ENCODE measurements around the gene NAXE. TPM values are rescaled to one million over a fixed set of nuclear protein-coding genes. Genes with fewer than 3 reads are reported as not detected.

NAXE gene
- total RNA-seq, 1 experiment from 2014 or later, result 90.3 TPM

DNA sequence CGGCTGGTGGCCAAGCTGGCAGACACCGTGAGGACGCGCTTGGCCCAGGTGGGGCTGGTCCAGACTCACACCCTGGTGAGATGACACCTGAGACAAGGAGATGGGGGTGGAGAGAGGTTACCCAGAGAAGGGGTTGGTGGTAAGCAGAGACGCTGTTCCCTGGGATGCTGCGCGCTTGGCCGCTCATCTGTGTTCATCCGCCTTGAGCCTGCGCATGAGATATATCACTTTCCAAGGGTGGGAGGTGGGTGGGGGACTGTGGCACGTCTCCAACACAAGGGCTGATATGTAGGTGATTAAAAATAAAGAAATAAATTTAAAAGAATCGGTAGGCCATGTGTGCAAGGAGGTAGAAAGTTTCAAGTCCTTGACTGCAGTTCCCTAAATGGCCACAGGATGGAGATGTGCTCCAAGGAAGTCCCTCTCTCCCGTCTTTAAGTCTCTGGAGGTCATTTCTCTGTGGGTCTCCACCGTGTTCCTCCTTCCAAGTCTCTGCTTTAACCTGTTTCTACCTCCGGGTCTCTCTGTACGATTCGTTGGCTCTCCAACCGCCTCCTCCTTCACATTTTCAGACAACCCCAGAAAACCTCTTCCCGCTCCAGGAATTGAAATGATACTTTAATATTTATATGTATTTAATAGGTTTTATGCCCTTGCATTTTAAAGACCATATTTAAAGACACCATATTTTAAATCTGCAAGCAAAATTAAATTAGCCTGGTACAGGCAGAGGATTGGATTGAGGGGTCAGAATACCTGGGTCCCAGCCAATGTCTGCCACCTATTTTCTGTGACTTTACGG is 7.6 kb upstream of the NAXE start:
- Histone ChIP-seq H3K36me3 (ENCODE audit: low read depth) (no peaks in the 10 kb centered on the region), H3K4me3 (no peak overlapping the region), H3K4me2 (0 out of 2 replicates have a peak overlapping the region, but pooled peaks have one; percentile 27), H3K4me1 (replicated peaks; ENCODE audit: insufficient read depth) (no peaks in the 10 kb centered on the region), H3K27ac (no peak overlapping the region), H3K9me3 (ENCODE audit: insufficient read depth, low read depth) (no peaks in the 10 kb centered on the region), H3K9me2 (ENCODE audit: insufficient read depth) (no peaks in the 10 kb centered on the region), H4K20me1 (ENCODE audit: insufficient read depth) (no peaks in the 10 kb centered on the region), H3F3A (ENCODE audit: insufficient read depth, low read depth) (no peaks in the 10 kb centered on the region), H3K79me2 (ENCODE audit: low read depth) (no peaks in the 10 kb centered on the region), H2AFZ (no peak overlapping the region), H3K27me3 (ENCODE audit: insufficient read depth, low read depth) (no peaks in the 10 kb centered on the region)
- POLR2A ChIA-PET (ENCODE audit: unreplicated experiment), result no interaction called here
- CTCF ChIA-PET, result interaction anchor here (0.7 kb wide), 1 partner anchor 225 kb away, joined by 3 read pairs; no protein-coding TSS in a partner anchor
- intact Hi-C loops (cut with micrococcal nuclease; ENCODE audit: unreplicated experiment), result loop anchor here (1.0 to 2.0 kb wide), 2 partner anchors 24 to 95 kb away; no protein-coding TSS in a partner anchor
- TF ChIP-seq EZH2 (IDR thresholded peaks at IDR 0.05; ENCODE audit: low read depth), result no peak
- TF ChIP-seq, protein P1, sequence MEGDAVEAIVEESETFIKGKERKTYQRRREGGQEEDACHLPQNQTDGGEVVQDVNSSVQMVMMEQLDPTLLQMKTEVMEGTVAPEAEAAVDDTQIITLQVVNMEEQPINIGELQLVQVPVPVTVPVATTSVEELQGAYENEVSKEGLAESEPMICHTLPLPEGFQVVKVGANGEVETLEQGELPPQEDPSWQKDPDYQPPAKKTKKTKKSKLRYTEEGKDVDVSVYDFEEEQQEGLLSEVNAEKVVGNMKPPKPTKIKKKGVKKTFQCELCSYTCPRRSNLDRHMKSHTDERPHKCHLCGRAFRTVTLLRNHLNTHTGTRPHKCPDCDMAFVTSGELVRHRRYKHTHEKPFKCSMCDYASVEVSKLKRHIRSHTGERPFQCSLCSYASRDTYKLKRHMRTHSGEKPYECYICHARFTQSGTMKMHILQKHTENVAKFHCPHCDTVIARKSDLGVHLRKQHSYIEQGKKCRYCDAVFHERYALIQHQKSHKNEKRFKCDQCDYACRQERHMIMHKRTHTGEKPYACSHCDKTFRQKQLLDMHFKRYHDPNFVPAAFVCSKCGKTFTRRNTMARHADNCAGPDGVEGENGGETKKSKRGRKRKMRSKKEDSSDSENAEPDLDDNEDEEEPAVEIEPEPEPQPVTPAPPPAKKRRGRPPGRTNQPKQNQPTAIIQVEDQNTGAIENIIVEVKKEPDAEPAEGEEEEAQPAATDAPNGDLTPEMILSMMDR (conservative IDR thresholded peaks at IDR 0.05), result peak; percentile 91
- BruUV-seq (replicated peaks), result no TSS peak
- peak; percentile 61 to 62 for DNase-seq

DNA sequence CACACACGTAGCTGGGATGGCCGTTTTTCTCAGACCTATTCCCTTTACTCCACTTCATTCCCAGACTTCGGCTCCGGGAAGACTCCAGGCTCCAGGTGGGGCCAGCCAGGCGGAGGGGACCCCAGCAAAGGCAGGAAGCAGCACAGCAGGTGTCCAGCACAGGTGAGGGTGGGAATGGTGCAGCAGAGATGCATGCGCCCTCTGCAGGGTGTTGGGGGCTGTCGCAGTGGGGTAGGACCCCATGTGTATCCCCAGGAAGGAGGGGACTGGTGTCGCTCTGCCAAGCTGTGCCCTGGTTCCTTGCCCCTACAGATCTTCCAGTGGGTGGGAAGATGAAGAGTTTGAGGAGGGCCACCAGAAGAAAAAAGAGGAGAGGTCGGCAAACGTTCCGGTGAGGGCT is 6.8 kb upstream of the NAXE start:
- no peaks in the 10 kb centered on the region for H3F3A ChIP-seq (ENCODE audit: insufficient read depth, low read depth)
- no peaks in the 10 kb centered on the region for H3K9me2 ChIP-seq (ENCODE audit: insufficient read depth)
- DNase-seq, result no peak
- no peak overlapping the region for H3K4me2 ChIP-seq
- BruUV-seq (replicated peaks), result no TSS peak
- H3K4me1 ChIP-seq (replicated peaks; ENCODE audit: insufficient read depth), result no peaks in the 10 kb centered on the region
- TF ChIP-seq, protein P1 (conservative IDR thresholded peaks at IDR 0.05), result no peak
- TF ChIP-seq EZH2 (IDR thresholded peaks at IDR 0.05; ENCODE audit: low read depth), result no peak
- POLR2A ChIA-PET (ENCODE audit: unreplicated experiment), result interaction anchor here (0.6 kb wide), 1 partner anchor 82 kb away, joined by 4 read pairs; no protein-coding TSS in a partner anchor
- no peak overlapping the region for H3K27ac ChIP-seq
- no peaks in the 10 kb centered on the region for H3K9me3 ChIP-seq (ENCODE audit: insufficient read depth, low read depth)
- H3K36me3 ChIP-seq (ENCODE audit: low read depth), result no peaks in the 10 kb centered on the region
- no peak overlapping the region for H2AFZ ChIP-seq
- H3K4me3 ChIP-seq, result no peak overlapping the region
- no peaks in the 10 kb centered on the region for H3K27me3 ChIP-seq (ENCODE audit: insufficient read depth, low read depth)
- CTCF ChIA-PET, result interaction anchor here (0.5 kb wide), 1 partner anchor 125 kb away, joined by 3 read pairs; no protein-coding TSS in a partner anchor
- intact Hi-C loops (cut with micrococcal nuclease; ENCODE audit: unreplicated experiment), result loop anchor here (1.0 to 2.0 kb wide), 2 partner anchors 23 to 94 kb away; no protein-coding TSS in a partner anchor
- H3K79me2 ChIP-seq (ENCODE audit: low read depth), result no peaks in the 10 kb centered on the region
- H4K20me1 ChIP-seq (ENCODE audit: insufficient read depth), result no peaks in the 10 kb centered on the region

DNA sequence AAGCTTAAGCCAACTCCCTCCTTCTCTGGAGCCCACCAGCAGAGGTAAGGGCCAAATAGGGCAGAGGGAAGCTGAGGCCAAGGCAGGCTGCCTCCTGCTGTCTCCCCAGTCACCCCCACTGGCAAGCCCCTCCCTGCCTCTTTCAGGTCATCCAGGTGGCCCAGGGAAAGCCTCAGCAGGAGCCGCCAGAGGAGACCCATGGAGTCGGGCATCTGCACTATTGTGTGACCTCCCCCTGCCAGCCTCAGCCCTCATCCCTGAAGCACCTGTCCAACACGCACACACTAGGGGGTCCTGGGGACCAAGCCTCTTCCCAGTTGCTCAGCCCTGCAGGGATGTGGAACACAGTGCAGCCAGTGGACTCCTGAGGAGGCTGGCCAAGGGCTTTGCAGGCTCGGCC is 5.3 kb upstream of the NAXE start:
- no peak overlapping the region for H3K27ac ChIP-seq
- CTCF ChIA-PET, result no interaction called here
- H3K4me2 ChIP-seq, result no peak overlapping the region
- H3F3A ChIP-seq (ENCODE audit: insufficient read depth, low read depth), result 0 out of 2 replicates have a peak, but pooled peaks cover 7% of the 10 kb centered on the region
- H3K4me1 ChIP-seq (replicated peaks; ENCODE audit: insufficient read depth), result peaks cover 8% of the 10 kb centered on the region
- no TSS peak for BruUV-seq (replicated peaks)
- intact Hi-C loops (cut with micrococcal nuclease; ENCODE audit: unreplicated experiment), result no loop called here
- no peaks in the 10 kb centered on the region for H3K9me3 ChIP-seq (ENCODE audit: insufficient read depth, low read depth)
- H3K36me3 ChIP-seq (ENCODE audit: low read depth), result no peaks in the 10 kb centered on the region
- no peak overlapping the region for H2AFZ ChIP-seq
- POLR2A ChIA-PET (ENCODE audit: unreplicated experiment), result no interaction called here
- TF ChIP-seq, protein P1 (conservative IDR thresholded peaks at IDR 0.05), result no peak
- no peak for TF ChIP-seq EZH2 (IDR thresholded peaks at IDR 0.05; ENCODE audit: low read depth)
- H3K79me2 ChIP-seq (ENCODE audit: low read depth), result no peaks in the 10 kb centered on the region
- no peaks in the 10 kb centered on the region for H3K27me3 ChIP-seq (ENCODE audit: insufficient read depth, low read depth)
- H3K9me2 ChIP-seq (ENCODE audit: insufficient read depth), result no peaks in the 10 kb centered on the region
- no peaks in the 10 kb centered on the region for H4K20me1 ChIP-seq (ENCODE audit: insufficient read depth)
- H3K4me3 ChIP-seq, result no peak overlapping the region
- no peak for DNase-seq
